T-helper 1 cell treated with Interleukin-12 subunit alpha and Interleukin-12 subunit beta and Interleukin-4 antibody, amounts not matched to agents 30 μg/mL and 1 μg/mL, for 36 hours (primary cell): ENCODE results near the gene NADK.

Experiments
- H3K27ac Mint-ChIP-seq: one replicate; pipeline ENCODE4 v1.8.0; 2021; ENCODE audit warnings: mild to moderate bottlenecking, mixed read lengths
- H3K27me3 Mint-ChIP-seq: one replicate; pipeline ENCODE4 v1.8.0; 2021; ENCODE audit warnings: low read depth, mixed read lengths
- H3K36me3 Mint-ChIP-seq: one replicate; pipeline ENCODE4 v1.8.0; 2021; ENCODE audit warnings: low read depth, mixed read lengths
- H3K4me1 Mint-ChIP-seq: one replicate; pipeline ENCODE4 v1.8.0; 2021; ENCODE audit warnings: low read depth, mixed read lengths
- H3K4me3 Mint-ChIP-seq: one replicate; pipeline ENCODE4 v1.8.0; 2021; ENCODE audit warnings: mild to moderate bottlenecking, moderate library complexity, mixed read lengths
- H3K9me3 Mint-ChIP-seq: one replicate; pipeline ENCODE4 v1.8.0; 2021; ENCODE audit warnings: mixed read lengths

Gene NADK

GRCh38 chr1:1777950-1778662 lies at the start of gene NADK:
Gene NADK, minus strand, starts transcription at chr1:1778470. Its CDS starts 13,064 bp downstream, at chr1:1765406.
- peaks cover 11% of the 10 kb centered on the region for H3K36me3 Mint-ChIP-seq
- H3K27me3 Mint-ChIP-seq: no peaks in the 10 kb centered on the region
- peak within 1 kb of the TSS; percentile 86 for H3K4me3 Mint-ChIP-seq
- H3K27ac Mint-ChIP-seq: peak within 1 kb of the TSS; percentile 95
- no peaks in the 10 kb centered on the region for H3K9me3 Mint-ChIP-seq
- H3K4me1 Mint-ChIP-seq: peaks cover 48% of the 10 kb centered on the region

GRCh38 chr1:1827089-1827848 lies 49.0 kb upstream of the NADK start:
- Mint-ChIP-seq H3K27ac (no peak overlapping the region), H3K4me1 (peaks cover 25% of the 10 kb centered on the region), H3K9me3 (no peaks in the 10 kb centered on the region), H3K36me3 (peaks cover 17% of the 10 kb centered on the region), H3K4me3 (no peak overlapping the region), H3K27me3 (no peaks in the 10 kb centered on the region)

GRCh38 chr1:1826356-1827088 lies 48.3 kb upstream of the NADK start:
- no peak overlapping the region for H3K4me3 Mint-ChIP-seq
- peaks cover 15% of the 10 kb centered on the region for H3K36me3 Mint-ChIP-seq
- peak overlapping the region; percentile 31 for H3K27ac Mint-ChIP-seq
- H3K9me3 Mint-ChIP-seq: no peaks in the 10 kb centered on the region
- H3K27me3 Mint-ChIP-seq: no peaks in the 10 kb centered on the region
- H3K4me1 Mint-ChIP-seq: peaks cover 23% of the 10 kb centered on the region

- Mint-ChIP-seq H3K27me3 (no peaks in the 10 kb centered on the region), H3K4me3 (no peak overlapping the region), H3K4me1 (peaks cover 23% of the 10 kb centered on the region), H3K27ac (peak overlapping the region; percentile 59), H3K9me3 (no peaks in the 10 kb centered on the region), H3K36me3 (peaks cover 15% of the 10 kb centered on the region)
Measured at GRCh38 chr1:1825217-1825616, 46.9 kb upstream of the NADK start.

- H3K4me3 Mint-ChIP-seq: no peak overlapping the region
- no peak overlapping the region for H3K27ac Mint-ChIP-seq
- peaks cover 16% of the 10 kb centered on the region for H3K4me1 Mint-ChIP-seq
- H3K9me3 Mint-ChIP-seq: no peaks in the 10 kb centered on the region
- H3K36me3 Mint-ChIP-seq: peaks cover 33% of the 10 kb centered on the region
- no peaks in the 10 kb centered on the region for H3K27me3 Mint-ChIP-seq
Measured at GRCh38 chr1:1819762-1820161, 41.5 kb upstream of the NADK start.

- Mint-ChIP-seq H3K9me3 (no peaks in the 10 kb centered on the region), H3K36me3 (peaks cover 37% of the 10 kb centered on the region), H3K4me3 (no peak overlapping the region), H3K4me1 (peaks cover 7% of the 10 kb centered on the region), H3K27ac (no peak overlapping the region), H3K27me3 (no peaks in the 10 kb centered on the region)
Measured at GRCh38 chr1:1817221-1817620, 39.0 kb upstream of the NADK start.

GRCh38 chr1:1815606-1816281 lies 37.5 kb upstream of the NADK start:
- Mint-ChIP-seq H3K4me1 (peaks cover 7% of the 10 kb centered on the region), H3K4me3 (no peak overlapping the region), H3K36me3 (peaks cover 37% of the 10 kb centered on the region), H3K27me3 (no peaks in the 10 kb centered on the region), H3K27ac (peak overlapping the region; percentile 43), H3K9me3 (no peaks in the 10 kb centered on the region)

GRCh38 chr1:1809489-1809888 lies 31.2 kb upstream of the NADK start:
- Mint-ChIP-seq H3K27me3 (no peaks in the 10 kb centered on the region), H3K36me3 (peaks cover 19% of the 10 kb centered on the region), H3K4me1 (no peaks in the 10 kb centered on the region), H3K9me3 (no peaks in the 10 kb centered on the region), H3K27ac (no peak overlapping the region), H3K4me3 (no peak overlapping the region)

GRCh38 chr1:1808206-1808605 lies 29.9 kb upstream of the NADK start:
- no peak overlapping the region for H3K27ac Mint-ChIP-seq
- no peaks in the 10 kb centered on the region for H3K9me3 Mint-ChIP-seq
- no peak overlapping the region for H3K4me3 Mint-ChIP-seq
- no peaks in the 10 kb centered on the region for H3K4me1 Mint-ChIP-seq
- H3K27me3 Mint-ChIP-seq: no peaks in the 10 kb centered on the region
- H3K36me3 Mint-ChIP-seq: peaks cover 19% of the 10 kb centered on the region

- Mint-ChIP-seq H3K27me3 (no peaks in the 10 kb centered on the region), H3K9me3 (no peaks in the 10 kb centered on the region), H3K4me1 (peaks cover 4% of the 10 kb centered on the region), H3K36me3 (peaks cover 24% of the 10 kb centered on the region), H3K4me3 (no peak overlapping the region), H3K27ac (no peak overlapping the region)
Measured at GRCh38 chr1:1806890-1807289, 28.6 kb upstream of the NADK start.

GRCh38 chr1:1804301-1804700 lies 26.0 kb upstream of the NADK start:
- Mint-ChIP-seq H3K36me3 (peaks cover 29% of the 10 kb centered on the region), H3K4me3 (no peak overlapping the region), H3K4me1 (peaks cover 12% of the 10 kb centered on the region), H3K9me3 (no peaks in the 10 kb centered on the region), H3K27ac (no peak overlapping the region), H3K27me3 (no peaks in the 10 kb centered on the region)

- Mint-ChIP-seq H3K4me1 (peaks cover 12% of the 10 kb centered on the region), H3K9me3 (no peaks in the 10 kb centered on the region), H3K4me3 (no peak overlapping the region), H3K36me3 (peaks cover 30% of the 10 kb centered on the region), H3K27me3 (no peaks in the 10 kb centered on the region), H3K27ac (no peak overlapping the region)
Measured at GRCh38 chr1:1802871-1803270, 24.6 kb upstream of the NADK start.

GRCh38 chr1:1799716-1800115 lies 21.4 kb upstream of the NADK start:
- Mint-ChIP-seq H3K27me3 (no peaks in the 10 kb centered on the region), H3K4me3 (no peak overlapping the region), H3K36me3 (peaks cover 38% of the 10 kb centered on the region), H3K27ac (no peak overlapping the region), H3K4me1 (peaks cover 14% of the 10 kb centered on the region), H3K9me3 (no peaks in the 10 kb centered on the region)

GRCh38 chr1:1797731-1798341 lies 19.6 kb upstream of the NADK start:
- Mint-ChIP-seq H3K27me3 (no peaks in the 10 kb centered on the region), H3K9me3 (no peaks in the 10 kb centered on the region), H3K4me1 (peaks cover 15% of the 10 kb centered on the region), H3K4me3 (no peak overlapping the region), H3K27ac (peak overlapping the region; percentile 31), H3K36me3 (peaks cover 36% of the 10 kb centered on the region)
